Upper lobe of left lung (tissue), 6 donors: ENCODE measurements around the gene NNAT. TPM values are rescaled to one million over a fixed set of nuclear protein-coding genes. Genes with fewer than 3 reads are reported as not detected.
"Not testable (repeated sequence)": the region's sequence is repeated elsewhere in the genome, so short reads cannot be mapped to it uniquely, and the experiment has no call there.

Source experiments
- ATAC-seq, 2 donors: fragments of 200-7000 bp; cut with Tn5 transposase; one replicate each; pipeline ENCODE4 v1.9.1; 2022; ENCODE audit warnings: mild to moderate bottlenecking in 2 of 2, moderate library complexity in 2 of 2; ENCODE audit not compliant: low FRiP score in 2 of 2
- DNase-seq, 2 donors: peaks; one replicate each; pipeline ENCODE4 v3.0.0-alpha.2; 2019 to 2020
- H3K27ac ChIP-seq, 4 donors: fragments of 200-600 bp; sonication (generic); one replicate each; pipeline ENCODE4 v1.5.1; 2016 to 2019
- H3K27me3 ChIP-seq, 4 donors: fragments of 200-600 bp; sonication (generic); one replicate each; pipeline ENCODE4 v1.5.1; 2017 to 2019
- H3K36me3 ChIP-seq, 4 donors: fragments of 200-600 bp; sonication (generic); one replicate each; pipeline ENCODE4 v1.5.1; 2016 to 2019
- H3K4me1 ChIP-seq, 4 donors: fragments of 200-600 bp; sonication (generic); one replicate each; pipeline ENCODE4 v1.5.1; 2018 to 2019
- H3K4me3 ChIP-seq, 4 donors: fragments of 200-600 bp; sonication (generic); one replicate each; pipeline ENCODE4 v1.5.1; 2017 to 2019; ENCODE audit warnings: mild to moderate bottlenecking in 2 of 4, moderate library complexity in 1 of 4
- H3K9me3 ChIP-seq, 4 donors: fragments of 200-600 bp; sonication (generic); one replicate each; pipeline ENCODE4 v1.5.1; 2018 to 2019
- EP300 ChIP-seq, 4 donors: sonication (generic); formaldehyde crosslinking; IDR thresholded peaks; one replicate each; pipeline ENCODE4 v1.5.1; 2017; ENCODE audit warnings: antibody characterized with exemption in 4 of 4, control low read depth in 2 of 4
- POLR2A ChIP-seq, 4 donors: fragments of 450-650 bp; IDR thresholded peaks; one replicate each; pipeline ENCODE4 v1.5.1; 2016 to 2017; ENCODE audit warnings: antibody characterized with exemption in 4 of 4, mild to moderate bottlenecking in 2 of 4
- POLR2AphosphoS5 ChIP-seq, 2 donors: sonication (generic); formaldehyde crosslinking; IDR thresholded peaks; one replicate each; pipeline ENCODE4 v1.5.1; 2017; ENCODE audit warnings: antibody characterized with exemption in 2 of 2
- WGBS, 2 donors: methylation state at CpG; one replicate each; pipeline ENCODE4 v1.1.5; 2017 to 2018; 5-methylcytosine and 5-hydroxymethylcytosine counted together
- total RNA-seq, 6 donors: library from RNA; depleted of rRNA in 4 of 6; stranded (reverse); fragments of >200 nt in 4 of 6; gene quantifications; one replicate each; pipeline versions ENCODE4 v1.1.0 to v1.2.1, GENCODE V29; 2016 to 2021
- TF ChIP-seq, protein P1 (sequence below), 6 experiments: fragments of 450-650 bp in 4 of 6; fragments of 200-600 bp in 2 of 6; sonication (generic) in 2 of 6; IDR thresholded peaks; one replicate each; pipeline ENCODE4 v1.5.1; 2016 to 2019; ENCODE audit warnings: antibody characterized with exemption in 6 of 6
- donor health status: DM: no; HTN: no; CAD: no; lungs with moderate emphysema.
- donor health status: DM: no; HTN: yes; CAD: no; lungs with severe emphysema.

NNAT gene
- total RNA-seq, 6 donors from 2014 or later: 0.66 to 1.2 (median 0.95) TPM; not detected in 2

DNA sequence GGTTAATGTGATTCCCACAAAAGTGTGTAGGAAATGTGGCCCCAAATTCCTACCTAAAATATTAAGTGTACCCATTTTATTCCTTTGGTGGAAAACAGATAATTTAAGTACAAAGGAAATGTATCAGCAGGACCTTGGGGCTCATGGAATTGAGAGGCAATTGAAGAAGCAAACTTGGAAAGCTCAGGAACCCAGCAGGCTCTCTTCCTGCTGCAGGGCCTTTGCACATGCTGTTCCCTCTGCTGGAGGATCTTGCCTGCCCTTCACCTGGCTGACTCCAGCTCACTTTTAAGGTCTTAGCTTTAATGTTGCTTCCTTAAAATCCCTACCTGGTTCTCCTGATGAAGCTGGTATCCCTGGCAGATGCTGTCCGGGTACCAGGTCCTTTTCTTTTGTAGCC is 16.5 kb downstream of the NNAT start:
- no peaks in the 10 kb centered on the region for H3K9me3 ChIP-seq
- H3K4me3 ChIP-seq: no peak overlapping the region
- H3K27ac ChIP-seq: no peak overlapping the region
- DNase-seq (peak in 1 of 2 donors; percentile 1), ATAC-seq (no peak)
- H3K27me3 ChIP-seq: no peaks in the 10 kb centered on the region
- H3K4me1 ChIP-seq: peaks cover 0 to 8% (median 0%) of the 10 kb centered on the region in 4 donors
- TF ChIP-seq, protein P1, sequence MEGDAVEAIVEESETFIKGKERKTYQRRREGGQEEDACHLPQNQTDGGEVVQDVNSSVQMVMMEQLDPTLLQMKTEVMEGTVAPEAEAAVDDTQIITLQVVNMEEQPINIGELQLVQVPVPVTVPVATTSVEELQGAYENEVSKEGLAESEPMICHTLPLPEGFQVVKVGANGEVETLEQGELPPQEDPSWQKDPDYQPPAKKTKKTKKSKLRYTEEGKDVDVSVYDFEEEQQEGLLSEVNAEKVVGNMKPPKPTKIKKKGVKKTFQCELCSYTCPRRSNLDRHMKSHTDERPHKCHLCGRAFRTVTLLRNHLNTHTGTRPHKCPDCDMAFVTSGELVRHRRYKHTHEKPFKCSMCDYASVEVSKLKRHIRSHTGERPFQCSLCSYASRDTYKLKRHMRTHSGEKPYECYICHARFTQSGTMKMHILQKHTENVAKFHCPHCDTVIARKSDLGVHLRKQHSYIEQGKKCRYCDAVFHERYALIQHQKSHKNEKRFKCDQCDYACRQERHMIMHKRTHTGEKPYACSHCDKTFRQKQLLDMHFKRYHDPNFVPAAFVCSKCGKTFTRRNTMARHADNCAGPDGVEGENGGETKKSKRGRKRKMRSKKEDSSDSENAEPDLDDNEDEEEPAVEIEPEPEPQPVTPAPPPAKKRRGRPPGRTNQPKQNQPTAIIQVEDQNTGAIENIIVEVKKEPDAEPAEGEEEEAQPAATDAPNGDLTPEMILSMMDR (IDR thresholded peaks at IDR 0.05): no peak
- no peak for TF ChIP-seq EP300 (IDR thresholded peaks at IDR 0.05)
- TF ChIP-seq POLR2A (IDR thresholded peaks at IDR 0.05): no peak
- TF ChIP-seq POLR2AphosphoS5 (IDR thresholded peaks at IDR 0.05): no peak
- 86 to 93% methylated on average over 1 of the region's 1 CpG for WGBS, 2 donors
- no peaks in the 10 kb centered on the region for H3K36me3 ChIP-seq

DNA sequence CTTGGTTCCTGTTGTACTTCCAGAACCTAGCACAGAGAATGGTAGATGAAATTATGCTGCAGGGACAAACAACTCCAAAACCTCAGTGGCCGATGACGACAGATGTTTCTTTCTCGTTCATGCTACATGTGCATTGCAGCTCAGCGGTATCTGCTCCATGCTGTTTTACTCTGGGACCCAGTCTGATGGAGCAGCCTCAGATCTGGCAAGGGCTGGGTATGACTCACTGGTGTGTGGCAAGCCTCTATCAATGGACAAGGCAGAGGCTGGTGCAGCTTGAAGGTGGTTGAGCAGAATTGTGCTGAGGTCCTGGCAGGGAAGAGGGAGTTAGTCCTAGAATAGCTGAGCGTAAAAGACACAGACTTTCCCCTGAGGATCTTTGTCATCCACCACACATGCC is 17.0 kb downstream of the NNAT start:
- TF ChIP-seq POLR2AphosphoS5 (IDR thresholded peaks at IDR 0.05) (no peak), POLR2A (IDR thresholded peaks at IDR 0.05) (no peak), EP300 (IDR thresholded peaks at IDR 0.05) (no peak)
- TF ChIP-seq, protein P1 (IDR thresholded peaks at IDR 0.05): no peak
- 89 to 97% methylated on average over 5 of the region's 5 CpGs for WGBS, 2 donors
- Histone ChIP-seq H3K36me3 (no peaks in the 10 kb centered on the region), H3K4me1 (peaks cover 0 to 8% (median 0%) of the 10 kb centered on the region in 4 donors), H3K4me3 (no peak overlapping the region), H3K9me3 (no peaks in the 10 kb centered on the region), H3K27me3 (no peaks in the 10 kb centered on the region), H3K27ac (no peak overlapping the region)
- ATAC-seq: no peak
- peak in 1 of 2 donors; percentile 17 for DNase-seq

DNA sequence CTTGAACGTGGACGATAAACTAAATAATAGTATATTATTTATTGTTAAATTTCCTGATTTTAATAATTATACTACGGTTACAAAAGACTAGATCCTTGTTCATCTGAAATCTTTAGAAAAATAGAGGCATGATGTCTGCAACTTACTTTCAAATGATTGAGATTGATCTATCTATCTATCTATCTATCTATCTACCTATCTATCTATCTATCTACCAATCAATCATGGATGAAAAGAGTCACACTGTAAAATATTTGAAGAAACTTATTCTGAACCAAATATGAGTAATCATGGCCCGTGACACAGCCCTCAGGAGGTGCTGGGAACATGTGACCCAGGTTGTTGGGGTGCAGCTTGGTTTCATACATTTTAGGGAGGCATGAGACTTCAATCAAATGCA is 18.4 kb downstream of the NNAT start:
- 79 to 84% methylated on average over 4 of the region's 4 CpGs for WGBS, 2 donors
- peak in 1 of 2 donors; percentile 3 for DNase-seq
- Histone ChIP-seq H3K4me1 (peaks cover 0 to 4% (median 0%) of the 10 kb centered on the region in 4 donors), H3K36me3 (no peaks in the 10 kb centered on the region), H3K4me3 (no peak overlapping the region), H3K27me3 (no peaks in the 10 kb centered on the region), H3K9me3 (no peaks in the 10 kb centered on the region), H3K27ac (no peak overlapping the region)
- no peak for TF ChIP-seq POLR2A (IDR thresholded peaks at IDR 0.05)
- no peak for TF ChIP-seq EP300 (IDR thresholded peaks at IDR 0.05)
- TF ChIP-seq, protein P1 (IDR thresholded peaks at IDR 0.05): no peak
- TF ChIP-seq POLR2AphosphoS5 (IDR thresholded peaks at IDR 0.05): no peak
- ATAC-seq: no peak

DNA sequence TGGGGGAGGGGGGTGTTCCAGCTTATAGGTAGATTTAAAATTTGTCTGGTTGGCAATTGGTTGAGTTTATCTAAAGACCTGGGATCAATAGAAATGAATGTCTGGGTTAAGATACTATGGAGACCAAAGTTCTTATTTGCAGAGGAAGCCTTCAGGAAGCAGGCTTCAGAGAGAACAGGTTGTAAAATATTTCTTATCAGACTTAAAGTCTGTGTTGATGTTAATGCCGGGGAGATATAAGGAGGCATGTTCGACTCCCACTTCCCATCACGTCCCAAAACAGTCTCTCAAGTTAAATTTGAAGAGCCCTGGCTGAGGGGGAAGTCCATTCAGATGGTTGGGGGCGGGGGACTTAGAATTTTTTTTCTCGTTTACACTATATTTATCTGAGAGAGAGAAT is 19.0 kb downstream of the NNAT start:
- DNase-seq (no peak), ATAC-seq (no peak)
- Histone ChIP-seq H3K27ac (no peak overlapping the region), H3K9me3 (no peaks in the 10 kb centered on the region), H3K36me3 (no peaks in the 10 kb centered on the region), H3K4me1 (no peaks in the 10 kb centered on the region), H3K27me3 (no peaks in the 10 kb centered on the region), H3K4me3 (no peak overlapping the region)
- TF ChIP-seq EP300 (IDR thresholded peaks at IDR 0.05): no peak
- TF ChIP-seq, protein P1 (IDR thresholded peaks at IDR 0.05): no peak
- no peak for TF ChIP-seq POLR2AphosphoS5 (IDR thresholded peaks at IDR 0.05)
- no peak for TF ChIP-seq POLR2A (IDR thresholded peaks at IDR 0.05)
- 16 to 31% methylated on average over 5 of the region's 5 CpGs for WGBS, 2 donors

DNA sequence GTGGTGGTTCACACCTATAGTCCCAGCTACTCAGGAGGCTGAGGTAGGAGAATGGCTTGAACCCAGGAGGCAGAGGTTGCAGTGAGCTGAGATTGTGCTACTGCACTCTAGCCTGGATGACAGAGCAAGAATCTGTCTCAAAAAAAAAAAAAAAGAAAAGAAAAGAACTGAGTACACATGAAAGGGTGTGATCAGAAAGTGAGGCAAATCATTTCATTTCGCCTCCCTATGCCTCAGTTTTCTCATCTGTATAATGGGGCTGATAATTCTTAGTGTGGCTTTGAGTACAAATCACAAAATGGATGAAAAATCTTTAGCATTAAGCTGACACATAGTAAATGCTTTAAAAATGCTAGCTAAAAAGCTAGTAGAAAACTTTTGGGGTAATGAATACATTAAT is 19.8 kb downstream of the NNAT start:
- not testable (repeated sequence) for H3K4me3 ChIP-seq, H3K9me3 ChIP-seq, ATAC-seq, DNase-seq, H3K36me3 ChIP-seq, H3K27ac ChIP-seq, H3K27me3 ChIP-seq, H3K4me1 ChIP-seq
- 68 to 76% methylated on average over 1 of the region's 1 CpG for WGBS, 2 donors
